ENCODE measurements around the gene SPARC. TPM values are rescaled to one million over a fixed set of nuclear protein-coding genes. Genes with fewer than 3 reads are reported as not detected.

Gene SPARC
- total RNA-seq, 1 experiment from 2014 or later, result not detected

DNA sequence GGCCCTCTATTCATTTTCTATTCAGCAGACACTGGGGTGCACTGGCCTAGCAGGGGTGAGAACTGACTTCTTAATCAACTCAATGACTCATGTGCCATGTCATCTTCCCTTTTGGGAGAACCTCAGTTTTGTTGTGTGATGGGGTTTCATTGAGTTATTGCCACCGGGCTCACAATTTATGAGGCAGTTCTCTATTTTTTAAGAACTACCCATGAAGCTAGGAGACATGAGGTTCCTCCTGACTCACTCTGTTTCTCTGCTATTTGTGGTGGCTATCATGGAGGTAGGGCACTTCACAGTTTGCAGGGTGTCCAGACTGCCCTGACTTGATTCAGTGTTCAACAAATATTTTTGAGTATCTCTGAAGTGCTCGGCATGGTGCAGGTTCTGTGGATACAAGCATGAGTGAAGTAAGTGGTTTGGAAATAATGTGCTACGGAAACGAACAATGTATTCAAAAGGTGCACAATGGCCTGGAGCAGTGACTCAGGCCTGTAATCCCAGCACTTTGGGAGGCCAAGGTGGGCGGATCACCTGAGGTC lies 39.3 kb downstream of the SPARC start:
- no peaks in the 10 kb centered on the region for H3K36me3 Mint-ChIP-seq (ENCODE audit: insufficient read depth, unreplicated experiment)
- TF ChIP-seq CTCF (IDR thresholded peaks at IDR 0.05; ENCODE audit: unreplicated experiment), result no peak
- no peaks in the 10 kb centered on the region for H3K4me1 Mint-ChIP-seq (ENCODE audit: low read depth, unreplicated experiment)
- H3K9me3 Mint-ChIP-seq (ENCODE audit: low read depth, unreplicated experiment), result no peaks in the 10 kb centered on the region
- H3K4me3 Mint-ChIP-seq (ENCODE audit: low read depth, unreplicated experiment), result no peak overlapping the region
- DNase-seq, result no peak
- H3K27me3 Mint-ChIP-seq (ENCODE audit: unreplicated experiment), result peaks cover 71% of the 10 kb centered on the region
- intact Hi-C loops (cut with micrococcal nuclease; ENCODE audit: unreplicated experiment), result no loop called here
- H3K27ac Mint-ChIP-seq (ENCODE audit: unreplicated experiment), result no peak overlapping the region
- CTCF ChIA-PET, result interaction anchor here (0.7 kb wide), 1 partner anchor 498 kb away, joined by 5 read pairs; no protein-coding TSS in a partner anchor
- BruUV-seq (replicated peaks), result no TSS peak

DNA sequence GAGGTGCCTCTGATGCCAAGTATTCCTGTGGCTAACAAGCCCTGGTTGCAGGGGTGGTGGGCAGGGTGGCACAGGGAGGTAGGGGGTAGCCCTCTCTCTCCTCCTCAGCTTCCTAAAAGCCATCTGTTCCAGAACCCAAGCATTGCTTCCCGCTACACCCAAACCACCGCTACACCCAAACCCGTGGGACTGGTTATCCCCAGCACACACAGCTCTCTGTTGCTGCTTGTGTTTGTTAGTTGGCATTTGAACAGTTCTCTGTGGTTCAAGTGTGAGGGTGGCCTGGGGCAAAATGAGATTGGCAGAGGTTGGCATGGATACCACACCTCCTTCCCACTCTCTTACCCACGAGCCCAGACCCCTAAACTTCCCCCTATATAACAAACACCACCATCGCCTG lies 40.4 kb downstream of the SPARC start:
- H3K36me3 Mint-ChIP-seq (ENCODE audit: insufficient read depth, unreplicated experiment), result no peaks in the 10 kb centered on the region
- intact Hi-C loops (cut with micrococcal nuclease; ENCODE audit: unreplicated experiment), result no loop called here
- CTCF ChIA-PET, result no interaction called here

GRCh38 chr5:151643388-151643787 lies 43.3 kb downstream of the SPARC start:
- CTCF ChIA-PET, result no interaction called here
- no peak for TF ChIP-seq CTCF (IDR thresholded peaks at IDR 0.05; ENCODE audit: unreplicated experiment)
- Mint-ChIP-seq H3K4me1 (ENCODE audit: low read depth, unreplicated experiment) (no peaks in the 10 kb centered on the region), H3K27me3 (ENCODE audit: unreplicated experiment) (peaks cover 94% of the 10 kb centered on the region), H3K9me3 (ENCODE audit: low read depth, unreplicated experiment) (no peaks in the 10 kb centered on the region), H3K36me3 (ENCODE audit: insufficient read depth, unreplicated experiment) (no peaks in the 10 kb centered on the region), H3K4me3 (ENCODE audit: low read depth, unreplicated experiment) (no peak overlapping the region), H3K27ac (ENCODE audit: unreplicated experiment) (no peak overlapping the region)
- BruUV-seq (replicated peaks), result no TSS peak
- intact Hi-C loops (cut with micrococcal nuclease; ENCODE audit: unreplicated experiment), result no loop called here
- no peak for DNase-seq

More for the DNA sequence above, 40.4 kb downstream of the SPARC start:
- BruUV-seq (replicated peaks), result no TSS peak
- no peak for TF ChIP-seq CTCF (IDR thresholded peaks at IDR 0.05; ENCODE audit: unreplicated experiment)
- no peaks in the 10 kb centered on the region for H3K9me3 Mint-ChIP-seq (ENCODE audit: low read depth, unreplicated experiment)
- peaks cover 81% of the 10 kb centered on the region for H3K27me3 Mint-ChIP-seq (ENCODE audit: unreplicated experiment)
- H3K4me3 Mint-ChIP-seq (ENCODE audit: low read depth, unreplicated experiment), result no peak overlapping the region
- DNase-seq, result no peak
- H3K4me1 Mint-ChIP-seq (ENCODE audit: low read depth, unreplicated experiment), result no peaks in the 10 kb centered on the region
- H3K27ac Mint-ChIP-seq (ENCODE audit: unreplicated experiment), result no peak overlapping the region

DNA sequence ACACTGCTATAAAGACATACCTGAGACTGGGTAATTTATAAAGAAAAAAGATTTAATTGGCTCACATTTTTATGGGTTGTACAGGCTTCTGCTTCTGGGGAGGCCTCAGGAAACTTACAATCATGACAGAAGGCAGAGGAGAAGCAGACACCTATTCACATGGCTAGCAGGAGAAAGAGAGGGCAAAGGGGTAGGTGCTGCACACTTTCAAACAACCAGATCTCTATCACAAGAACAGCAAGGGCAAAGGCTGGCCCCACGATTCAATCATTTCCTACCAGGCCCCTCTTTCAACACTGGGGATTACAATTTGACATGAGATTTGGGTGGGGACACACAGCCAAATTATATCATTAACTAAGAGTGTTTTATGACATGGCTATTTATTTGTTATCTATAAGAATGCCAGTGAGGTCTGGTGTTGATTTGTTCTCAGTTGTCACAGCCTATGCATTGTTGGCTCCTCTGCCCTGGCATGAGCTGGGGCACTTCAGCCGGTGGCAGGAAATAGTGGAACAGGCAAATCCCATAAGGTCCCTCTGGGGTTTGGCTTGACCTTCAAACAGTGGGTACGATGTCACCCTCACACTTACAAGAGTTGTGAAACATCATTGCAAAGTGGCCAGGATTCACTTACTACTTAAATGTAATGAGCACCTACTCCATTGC lies 44.1 kb downstream of the SPARC start:
- CTCF ChIA-PET, result no interaction called here
- Mint-ChIP-seq H3K27ac (ENCODE audit: unreplicated experiment) (no peak overlapping the region), H3K9me3 (ENCODE audit: low read depth, unreplicated experiment) (no peaks in the 10 kb centered on the region), H3K27me3 (ENCODE audit: unreplicated experiment) (peaks cover 94% of the 10 kb centered on the region), H3K4me1 (ENCODE audit: low read depth, unreplicated experiment) (no peaks in the 10 kb centered on the region), H3K4me3 (ENCODE audit: low read depth, unreplicated experiment) (no peak overlapping the region), H3K36me3 (ENCODE audit: insufficient read depth, unreplicated experiment) (no peaks in the 10 kb centered on the region)
- BruUV-seq (replicated peaks), result no TSS peak
- TF ChIP-seq CTCF (IDR thresholded peaks at IDR 0.05; ENCODE audit: unreplicated experiment), result no peak
- intact Hi-C loops (cut with micrococcal nuclease; ENCODE audit: unreplicated experiment), result no loop called here
- DNase-seq, result no peak
